ENCODE data around the gene SLC19A1.

Gene SLC19A1

GRCh38 chr21:45451091-45451740 lies 91.0 kb downstream of the SLC19A1 start:
- H3K36me3 ChIP-seq (ENCODE audit: control insufficient read depth, insufficient read depth, low read length): no peaks in the 10 kb centered on the region
- H2AFZ ChIP-seq: no peak overlapping the region
- H3K4me2 ChIP-seq (ENCODE audit: low read length): no peak overlapping the region
- H3K27ac ChIP-seq: no peak overlapping the region
- no peaks in the 10 kb centered on the region for H3K4me1 ChIP-seq
- H3K9ac ChIP-seq: no peak overlapping the region
- no peak for TF ChIP-seq CTCF (IDR thresholded peaks at IDR 0.05)
- no peaks in the 10 kb centered on the region for H3K27me3 ChIP-seq (ENCODE audit: control insufficient read depth, insufficient read depth, low read length)
- no peaks in the 10 kb centered on the region for H3K79me2 ChIP-seq
- no peak overlapping the region for H3K4me3 ChIP-seq (ENCODE audit: low read depth, low read length)
- no peaks in the 10 kb centered on the region for H3K9me3 ChIP-seq (ENCODE audit: control insufficient read depth, low read length)

GRCh38 chr21:45450423-45451090 lies 91.7 kb downstream of the SLC19A1 start:
- Histone ChIP-seq H3K27me3 (ENCODE audit: control insufficient read depth, insufficient read depth, low read length) (no peaks in the 10 kb centered on the region), H3K4me3 (ENCODE audit: low read depth, low read length) (no peak overlapping the region), H3K27ac (no peak overlapping the region), H3K9me3 (ENCODE audit: control insufficient read depth, low read length) (no peaks in the 10 kb centered on the region), H3K4me1 (no peaks in the 10 kb centered on the region), H3K79me2 (no peaks in the 10 kb centered on the region), H3K36me3 (ENCODE audit: control insufficient read depth, insufficient read depth, low read length) (no peaks in the 10 kb centered on the region), H2AFZ (no peak overlapping the region), H3K9ac (no peak overlapping the region), H3K4me2 (ENCODE audit: low read length) (no peak overlapping the region)
- no peak for TF ChIP-seq CTCF (IDR thresholded peaks at IDR 0.05)

- H3K27me3 ChIP-seq (ENCODE audit: control insufficient read depth, insufficient read depth, low read length): no peaks in the 10 kb centered on the region
- no peak overlapping the region for H3K4me2 ChIP-seq (ENCODE audit: low read length)
- H3K4me3 ChIP-seq (ENCODE audit: low read depth, low read length): no peak overlapping the region
- no peak overlapping the region for H2AFZ ChIP-seq
- no peaks in the 10 kb centered on the region for H3K4me1 ChIP-seq
- no peak for TF ChIP-seq CTCF (IDR thresholded peaks at IDR 0.05)
- H3K79me2 ChIP-seq: no peaks in the 10 kb centered on the region
- no peak overlapping the region for H3K27ac ChIP-seq
- H3K9me3 ChIP-seq (ENCODE audit: control insufficient read depth, low read length): no peaks in the 10 kb centered on the region
- H3K9ac ChIP-seq: no peak overlapping the region
- no peaks in the 10 kb centered on the region for H3K36me3 ChIP-seq (ENCODE audit: control insufficient read depth, insufficient read depth, low read length)
Measured at GRCh38 chr21:45449658-45450422, 92.4 kb downstream of the SLC19A1 start.

GRCh38 chr21:45448810-45449657 lies 93.2 kb downstream of the SLC19A1 start:
- Histone ChIP-seq H3K4me3 (ENCODE audit: low read depth, low read length) (no peak overlapping the region), H3K4me1 (no peaks in the 10 kb centered on the region), H3K27me3 (ENCODE audit: control insufficient read depth, insufficient read depth, low read length) (no peaks in the 10 kb centered on the region), H3K79me2 (no peaks in the 10 kb centered on the region), H3K36me3 (ENCODE audit: control insufficient read depth, insufficient read depth, low read length) (no peaks in the 10 kb centered on the region), H3K4me2 (ENCODE audit: low read length) (no peak overlapping the region), H2AFZ (no peak overlapping the region), H3K27ac (no peak overlapping the region), H3K9me3 (ENCODE audit: control insufficient read depth, low read length) (no peaks in the 10 kb centered on the region), H3K9ac (no peak overlapping the region)
- no peak for TF ChIP-seq CTCF (IDR thresholded peaks at IDR 0.05)
